GM19043 (cell line): ENCODE measurements around the gene CEMIP2.
"Not testable (repeated sequence)": the region's sequence is repeated elsewhere in the genome, so short reads cannot be mapped to it uniquely, and the experiment has no call there.

Source experiments
- ATAC-seq: cut with Tn5 transposase; IDR thresholded peaks from one replicate; pipeline ENCODE4 v1.9.1; 2021; ENCODE audit warnings: low read depth; ENCODE audit not compliant: unreplicated experiment

Gene CEMIP2

GRCh38 chr9:71681104-71681707 is 87.1 kb downstream of the CEMIP2 start:
- peak; percentile 51 for ATAC-seq

DNA sequence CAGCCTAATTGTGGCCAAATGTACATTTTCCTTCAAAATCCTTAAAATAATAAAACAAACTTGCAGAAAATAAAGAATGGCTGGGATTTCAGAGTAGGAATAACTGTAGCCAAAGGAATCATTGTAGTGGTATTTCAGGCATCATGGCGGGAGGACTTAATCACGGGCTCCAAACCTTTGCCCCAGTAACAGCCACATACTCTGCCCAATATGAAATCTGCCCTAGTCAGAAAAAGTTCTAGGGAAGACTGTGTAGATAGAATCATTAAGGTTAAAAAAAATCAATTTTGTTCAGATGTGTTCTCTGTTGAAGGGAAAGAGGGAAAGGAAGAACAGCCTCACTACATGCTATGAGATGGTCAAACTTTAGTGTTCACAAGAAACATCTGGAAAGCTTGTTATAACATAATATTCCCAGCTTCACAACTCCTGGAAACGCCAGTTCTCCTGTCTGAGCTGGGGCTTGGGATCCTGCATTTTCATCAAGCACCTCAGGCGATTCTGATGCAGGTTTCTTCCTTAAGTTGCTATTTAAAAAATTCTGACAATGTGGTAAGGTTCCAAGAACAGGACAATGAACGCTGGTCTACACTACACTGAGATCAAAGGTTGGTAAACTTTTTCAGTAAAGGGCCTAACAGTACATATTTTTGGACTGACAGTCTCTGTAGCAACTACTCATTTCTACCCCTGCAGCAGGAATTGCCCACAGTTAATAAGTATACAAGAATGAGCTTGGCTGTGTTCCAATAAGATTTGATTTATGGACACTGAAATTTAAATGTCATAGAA is 87.9 kb downstream of the CEMIP2 start:
- ATAC-seq, result peak; percentile 54

- no peak for ATAC-seq
Observed at GRCh38 chr9:71678999-71679398, 89.3 kb downstream of the CEMIP2 start.

- no peak for ATAC-seq
Observed at GRCh38 chr9:71677209-71677608, 91.1 kb downstream of the CEMIP2 start.

GRCh38 chr9:71676460-71676859 is 91.9 kb downstream of the CEMIP2 start:
- no peak for ATAC-seq

- no peak for ATAC-seq
Observed at GRCh38 chr9:71675857-71676165, 92.5 kb downstream of the CEMIP2 start.

DNA sequence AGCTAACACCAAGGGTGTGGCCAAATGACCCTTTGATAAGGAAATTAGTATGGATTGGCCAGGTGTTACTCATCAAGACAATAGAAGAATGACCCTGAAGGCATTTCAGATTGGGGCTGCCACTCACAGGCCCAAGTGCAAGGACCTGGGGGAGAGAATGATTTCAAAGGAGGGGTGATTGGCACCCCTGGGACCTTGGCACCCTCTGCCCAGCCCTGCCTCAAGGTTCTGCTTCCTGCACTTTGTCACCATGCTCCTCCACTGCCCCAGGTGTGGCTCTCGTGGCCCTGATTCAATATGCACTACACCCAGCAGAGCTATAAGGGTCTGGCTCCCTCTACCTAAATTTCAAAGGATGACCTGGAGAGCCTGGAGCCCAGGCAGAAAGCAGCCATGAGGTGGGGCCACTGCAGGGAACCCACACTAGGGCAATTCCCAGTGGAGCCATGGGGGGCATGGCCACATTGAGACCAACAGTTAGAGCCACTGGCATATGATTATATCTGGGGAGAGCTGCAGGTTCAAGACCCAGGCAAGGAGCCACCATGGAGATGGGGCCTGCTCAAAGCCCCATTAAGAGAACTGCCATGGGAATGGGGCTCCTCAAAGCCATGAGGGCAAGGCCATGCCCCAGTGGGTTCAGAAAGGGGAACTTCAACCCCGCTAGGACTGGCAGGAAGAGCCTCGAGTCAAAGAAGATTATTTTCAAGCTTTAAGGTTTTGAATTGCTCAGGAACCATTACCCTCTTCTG is 93.0 kb downstream of the CEMIP2 start:
- no peak for ATAC-seq

DNA sequence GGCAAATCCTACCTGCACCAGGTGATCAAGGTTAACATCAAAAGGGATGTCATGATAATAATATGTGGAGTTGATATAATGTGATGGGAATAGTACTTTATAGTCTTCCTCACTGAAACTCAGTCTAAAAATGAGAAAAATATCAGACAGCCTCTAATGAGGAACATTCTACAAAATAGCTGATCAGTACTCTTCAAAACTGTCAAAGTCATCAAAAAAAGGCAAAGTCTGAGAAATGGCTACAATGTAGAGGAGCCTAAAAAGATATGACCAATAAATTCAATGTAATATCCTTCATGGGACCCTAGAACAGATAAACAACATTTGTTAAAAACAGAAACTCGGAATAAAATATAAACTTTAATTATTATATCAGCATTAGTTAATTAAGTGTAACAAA is 95.7 kb downstream of the CEMIP2 start:
- ATAC-seq, result no peak

- no peak for ATAC-seq
Observed at GRCh38 chr9:71671289-71671688, 97.0 kb downstream of the CEMIP2 start.

GRCh38 chr9:71670121-71670520 is 98.2 kb downstream of the CEMIP2 start:
- no peak for ATAC-seq

DNA sequence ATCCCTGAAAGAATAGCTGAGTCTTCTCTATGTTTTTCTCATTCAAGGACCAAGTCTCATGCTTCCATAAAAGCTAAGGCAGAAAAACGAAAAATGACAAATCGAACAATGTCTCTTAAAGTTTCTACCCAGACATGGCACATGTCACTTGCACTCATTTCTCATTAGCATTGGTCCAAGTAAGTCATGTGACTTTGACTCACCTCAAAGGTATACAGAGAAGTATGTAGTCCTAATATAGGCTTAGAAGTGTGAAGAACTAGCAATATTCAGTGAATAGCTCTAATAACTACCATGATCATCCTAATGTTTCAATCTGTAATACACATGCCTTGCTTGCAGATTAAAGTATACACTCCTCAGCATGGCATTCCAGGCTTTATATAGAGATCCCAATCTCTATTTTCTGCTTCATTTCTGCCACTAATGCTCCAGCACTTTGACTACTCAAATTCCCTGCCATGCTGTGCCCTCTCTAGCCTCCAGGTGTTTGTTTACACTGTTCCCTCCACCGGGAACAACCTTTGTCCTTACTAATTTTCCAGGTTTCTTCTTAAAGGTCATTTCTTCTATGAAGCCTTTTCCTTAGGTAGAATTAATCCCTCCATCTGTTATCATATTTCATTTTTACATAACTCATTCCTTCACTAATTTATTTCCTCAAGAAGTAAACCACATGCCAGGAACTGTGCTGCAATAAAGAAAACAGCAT is 98.9 kb downstream of the CEMIP2 start:
- no peak for ATAC-seq

- no peak for ATAC-seq
Observed at GRCh38 chr9:71668717-71669116, 99.6 kb downstream of the CEMIP2 start.

DNA sequence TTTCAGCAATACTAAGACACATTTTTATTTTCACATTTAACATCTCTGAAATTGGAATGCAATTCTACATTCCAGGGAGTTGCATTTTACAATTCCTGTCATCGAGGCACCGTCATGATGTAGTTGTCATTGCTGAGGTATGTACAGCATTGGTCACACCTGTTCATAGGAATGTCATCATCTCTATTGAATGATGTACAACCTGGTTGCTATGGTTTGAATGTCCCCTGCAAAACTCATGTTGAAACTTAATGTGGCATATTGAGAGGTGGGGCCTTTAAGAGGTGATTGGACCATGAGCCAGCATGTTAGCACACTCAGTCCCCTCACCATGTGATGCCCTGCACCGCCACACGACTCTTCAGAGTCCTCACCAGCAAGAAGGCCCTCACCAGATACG is 103.1 kb downstream of the CEMIP2 start:
- no peak for ATAC-seq

DNA sequence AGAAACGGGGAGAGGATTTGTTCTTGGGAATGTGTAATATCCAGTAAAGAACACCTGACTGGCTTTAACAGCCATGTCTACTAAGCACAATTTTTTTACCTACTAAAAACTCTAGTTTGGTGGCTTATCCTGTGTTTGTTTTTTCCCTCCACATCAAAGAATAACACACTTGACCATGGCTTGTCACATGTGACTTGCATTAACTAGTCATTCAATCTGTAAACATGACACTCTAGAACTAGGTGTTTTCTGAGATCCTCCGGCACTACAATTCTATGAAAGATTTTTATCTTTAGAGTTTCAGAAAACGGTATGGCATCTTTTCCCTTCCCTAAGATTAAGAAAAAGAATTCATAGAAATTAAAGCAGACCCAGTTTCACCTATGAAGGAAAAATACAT is 103.7 kb downstream of the CEMIP2 start:
- no peak for ATAC-seq

GRCh38 chr9:71663931-71664459 is 104.3 kb downstream of the CEMIP2 start:
- no peak for ATAC-seq

DNA sequence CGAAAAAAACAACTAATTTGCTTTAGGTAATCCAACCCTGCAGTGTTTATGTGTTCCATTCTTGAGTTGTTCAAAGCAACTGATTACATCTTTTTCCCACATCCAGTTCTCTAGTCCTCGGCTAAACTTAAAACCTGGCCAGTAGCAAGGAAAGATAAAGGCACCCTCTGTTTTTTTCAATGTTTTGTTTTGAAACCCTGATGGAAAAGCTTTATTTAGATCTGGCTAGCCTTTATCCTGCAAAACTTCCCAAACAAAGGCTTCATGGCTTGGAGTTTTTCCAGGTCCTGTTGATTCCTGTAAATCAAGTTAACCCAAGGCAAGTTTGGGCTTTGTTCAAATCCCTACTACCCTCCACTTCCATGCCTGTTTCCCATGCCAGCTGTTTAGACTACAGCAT is 105.1 kb downstream of the CEMIP2 start:
- no peak for ATAC-seq

GRCh38 chr9:71662082-71662481 is 106.2 kb downstream of the CEMIP2 start:
- ATAC-seq, result no peak

GRCh38 chr9:71657276-71657675 is 111.0 kb downstream of the CEMIP2 start:
- not testable (repeated sequence) for ATAC-seq

GRCh38 chr9:71656496-71656895 is 111.8 kb downstream of the CEMIP2 start:
- ATAC-seq, result no peak

GRCh38 chr9:71655778-71656177 is 112.5 kb downstream of the CEMIP2 start:
- no peak for ATAC-seq

DNA sequence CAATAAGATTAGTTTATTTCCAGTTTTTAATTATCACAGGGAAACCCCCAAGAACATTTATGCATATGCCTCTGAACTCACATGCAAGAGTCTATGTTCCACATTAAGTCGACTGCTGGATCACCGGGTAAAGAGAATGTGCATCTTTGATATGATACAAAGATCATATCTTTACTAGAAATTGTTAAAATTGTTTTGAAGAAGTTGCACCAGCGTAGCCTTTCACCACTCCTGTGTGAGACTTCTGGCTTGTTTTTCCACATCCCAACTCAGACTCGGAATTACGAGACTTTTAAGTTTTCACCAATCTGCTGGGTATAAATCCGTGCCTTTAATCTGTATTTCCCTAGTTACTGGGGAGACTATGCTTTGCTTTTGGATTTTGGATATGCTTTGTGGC is 113.2 kb downstream of the CEMIP2 start:
- no peak for ATAC-seq
